Coronary artery (tissue), 2 donors: ENCODE measurements around the gene CES1.
"Not testable (repeated sequence)": the region's sequence is repeated elsewhere in the genome, so short reads cannot be mapped to it uniquely, and the experiment has no call there.

Experiments used
- DNase-seq: peaks from one replicate; pipeline ENCODE4 v3.0.0-alpha.2; 2017; ENCODE audit warnings: low spot score
- H3K27ac ChIP-seq, 2 donors: fragments of 200-600 bp; sonication (generic); one replicate each; pipeline ENCODE4 v1.5.1; 2016 to 2019
- H3K4me3 ChIP-seq: fragments of 200-600 bp; sonication (generic); 2 replicates; pipeline ENCODE4 v1.5.1; 2016; ENCODE audit warnings: mild to moderate bottlenecking, moderate library complexity
- CTCF ChIP-seq: fragments of 200-600 bp; sonication (generic); IDR thresholded peaks from one replicate; pipeline ENCODE4 v1.5.1; 2019; ENCODE audit warnings: antibody characterized with exemption

The CES1 gene

GRCh38 chr16:55812951-55813350 lies 19.9 kb downstream of the CES1 start:
- no peak for DNase-seq

GRCh38 chr16:55811811-55812210 lies 21.1 kb downstream of the CES1 start:
- DNase-seq: peak; percentile 21

More at GRCh38 chr16:55812951-55813350, 19.9 kb downstream of the CES1 start:
- no peak for TF ChIP-seq CTCF
- Histone ChIP-seq H3K4me3 (no peak overlapping the region), H3K27ac (no peak overlapping the region)

GRCh38 chr16:55810451-55810961 lies 22.4 kb downstream of the CES1 start:
- Histone ChIP-seq H3K27ac (no peak overlapping the region), H3K4me3 (no peak overlapping the region)
- peak; percentile 43 for DNase-seq
- no peak for TF ChIP-seq CTCF

More at GRCh38 chr16:55811811-55812210, 21.1 kb downstream of the CES1 start:
- no peak for TF ChIP-seq CTCF
- no peak overlapping the region for H3K27ac ChIP-seq
- H3K4me3 ChIP-seq: no peak overlapping the region

GRCh38 chr16:55809851-55810250 lies 23.0 kb downstream of the CES1 start:
- DNase-seq: peak; percentile 66
- H3K27ac ChIP-seq: no peak overlapping the region
- no peak for TF ChIP-seq CTCF
- no peak overlapping the region for H3K4me3 ChIP-seq

GRCh38 chr16:55809386-55809785 lies 23.5 kb downstream of the CES1 start:
- no peak overlapping the region for H3K4me3 ChIP-seq
- no peak for TF ChIP-seq CTCF
- no peak overlapping the region for H3K27ac ChIP-seq
- peak; percentile 22 for DNase-seq

GRCh38 chr16:55808286-55808685 lies 24.6 kb downstream of the CES1 start:
- H3K4me3 ChIP-seq, H3K27ac ChIP-seq, DNase-seq: not testable (repeated sequence)

GRCh38 chr16:55805104-55805503 lies 27.8 kb downstream of the CES1 start:
- not testable (repeated sequence) for DNase-seq, H3K27ac ChIP-seq, H3K4me3 ChIP-seq

GRCh38 chr16:55803681-55804080 lies 29.2 kb downstream of the CES1 start:
- not testable (repeated sequence) for H3K4me3 ChIP-seq, H3K27ac ChIP-seq, DNase-seq

- DNase-seq: not testable (repeated sequence)
Observed at GRCh38 chr16:55792934-55793374, 39.9 kb downstream of the CES1 start.

GRCh38 chr16:55791512-55791911 lies 41.4 kb downstream of the CES1 start:
- H3K4me3 ChIP-seq, H3K27ac ChIP-seq, DNase-seq: not testable (repeated sequence)

More at GRCh38 chr16:55792934-55793374, 39.9 kb downstream of the CES1 start:
- H3K27ac ChIP-seq, H3K4me3 ChIP-seq: not testable (repeated sequence)

GRCh38 chr16:55790240-55790639 lies 42.7 kb downstream of the CES1 start:
- DNase-seq: peak; percentile 28
- not testable (repeated sequence) for H3K4me3 ChIP-seq, H3K27ac ChIP-seq

- not testable (repeated sequence) for DNase-seq, H3K4me3 ChIP-seq, H3K27ac ChIP-seq
Observed at GRCh38 chr16:55782793-55783091, 50.2 kb downstream of the CES1 start.

GRCh38 chr16:55782091-55782792 lies 50.7 kb downstream of the CES1 start:
- not testable (repeated sequence) for DNase-seq, H3K4me3 ChIP-seq, H3K27ac ChIP-seq
